GM18499 (cell line): ENCODE results near the gene SPATA31C1.
"Not testable (repeated sequence)": the region's sequence is repeated elsewhere in the genome, so short reads cannot be mapped to it uniquely, and the experiment has no call there.

Experiments
- ATAC-seq: cut with Tn5 transposase; IDR thresholded peaks from one replicate; pipeline ENCODE4 v1.9.1; 2021; ENCODE audit warnings: moderate number of reproducible peaks; ENCODE audit not compliant: insufficient read depth, unreplicated experiment

SPATA31C1 gene

DNA sequence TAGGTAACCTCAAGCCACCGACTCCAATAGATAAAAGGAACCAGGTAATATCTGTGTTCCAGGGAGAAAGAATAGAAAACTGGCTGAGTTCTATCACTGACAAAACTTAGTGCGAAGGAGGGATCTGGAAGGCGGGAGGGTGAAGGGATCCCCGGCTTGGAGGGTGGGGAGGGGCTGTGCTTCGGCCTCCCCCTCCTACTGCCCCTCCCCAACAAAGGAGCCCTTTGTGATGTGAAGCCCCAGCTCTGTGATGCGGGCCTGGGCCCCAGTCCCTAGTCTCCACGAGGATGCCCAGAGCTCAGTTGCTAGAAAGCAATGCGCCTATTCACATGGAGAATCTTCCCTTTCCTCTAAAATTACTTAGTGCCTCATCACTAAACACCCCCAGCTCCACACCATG lies at the start of gene SPATA31C1:
Gene SPATA31C1, plus strand, starts transcription at position 301 of the 400 bp plus-strand sequence.
- ATAC-seq, result not testable (repeated sequence)

GRCh38 chr9:87868175-87868574 lies 49.6 kb upstream of the SPATA31C1 start:
- no peak for ATAC-seq

- ATAC-seq, result no peak
Observed at GRCh38 chr9:87868635-87869034, 49.1 kb upstream of the SPATA31C1 start.

DNA sequence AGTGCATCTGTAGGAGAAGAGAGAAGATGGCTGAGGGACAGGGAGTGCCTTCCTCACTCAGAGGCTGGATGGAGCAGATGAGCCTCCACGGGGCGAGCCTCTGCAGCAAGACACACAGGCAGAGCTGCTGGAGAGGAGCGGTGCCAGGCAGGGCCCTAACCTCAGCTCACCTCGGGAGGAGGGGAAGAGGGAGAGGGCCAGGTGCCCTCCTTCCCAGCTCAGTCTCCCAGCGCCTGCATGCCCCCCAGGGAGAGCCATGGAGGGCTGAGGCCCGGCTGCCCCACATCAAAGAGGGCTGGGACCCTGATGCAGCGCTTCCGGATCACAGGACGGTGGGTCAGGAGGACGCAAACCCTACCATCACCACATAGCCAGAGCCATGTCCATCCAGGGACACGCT lies 48.7 kb upstream of the SPATA31C1 start:
- ATAC-seq, result no peak

- ATAC-seq, result no peak
Observed at GRCh38 chr9:87871425-87872078, 46.2 kb upstream of the SPATA31C1 start.

DNA sequence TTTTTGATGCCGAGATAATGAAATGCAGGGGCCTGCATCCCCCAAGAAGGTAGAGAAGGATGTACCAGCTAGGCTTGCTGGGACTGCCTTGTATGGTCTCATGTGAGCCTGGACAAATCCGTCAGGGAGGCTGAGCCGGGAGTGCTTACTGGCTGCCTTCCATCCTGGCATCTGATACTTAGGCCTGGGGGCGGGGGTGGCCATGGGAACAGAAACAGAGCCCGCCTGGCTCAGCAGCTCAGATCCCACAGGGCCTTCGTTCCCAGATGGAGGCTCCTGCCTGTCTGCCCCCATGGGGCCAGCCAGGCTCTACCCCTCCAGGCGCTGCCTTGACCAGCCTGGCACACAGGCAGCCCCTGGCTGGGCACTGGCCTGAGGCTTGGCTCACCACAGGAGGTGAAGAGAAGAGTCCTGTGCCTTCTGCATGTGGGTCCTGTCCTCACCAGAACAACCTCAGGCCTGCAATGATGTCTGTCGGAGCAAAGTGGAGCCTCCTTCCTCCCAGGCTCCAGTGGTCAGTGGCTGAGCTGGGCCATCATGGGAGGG lies 45.6 kb upstream of the SPATA31C1 start:
- no peak for ATAC-seq

DNA sequence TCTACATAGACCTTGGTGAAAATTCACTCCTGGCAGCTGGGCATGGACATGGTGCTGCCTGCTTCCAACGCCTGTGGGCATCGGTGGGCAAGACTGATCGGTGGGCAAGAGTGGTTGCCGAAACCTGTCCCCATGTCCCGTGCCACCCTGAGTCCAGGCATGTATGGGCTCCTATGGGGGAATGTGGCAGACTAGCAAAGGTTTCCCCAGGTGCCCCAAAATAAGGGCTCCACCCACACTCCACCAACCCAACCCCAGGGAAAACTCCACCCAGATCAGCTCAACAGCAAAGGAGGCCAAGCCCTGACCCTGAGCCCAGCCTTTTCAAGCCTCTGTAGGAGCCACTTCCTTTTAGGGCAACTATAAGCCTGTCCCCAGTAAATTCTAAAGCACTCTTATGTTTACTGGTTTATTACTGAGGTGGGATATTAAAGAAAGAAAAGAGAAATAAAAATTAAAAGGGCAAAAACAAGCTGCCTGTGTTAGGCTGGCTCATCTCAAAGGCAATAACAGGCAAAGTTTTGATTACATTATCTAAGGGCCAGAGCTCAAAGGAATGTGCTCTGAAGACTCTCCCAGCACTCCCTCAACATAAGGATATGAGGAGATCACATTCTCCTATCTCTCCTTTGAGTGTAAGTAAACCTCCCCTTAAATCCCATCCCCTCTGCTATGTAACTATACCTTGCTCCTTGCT lies 44.0 kb upstream of the SPATA31C1 start:
- ATAC-seq, result no peak

DNA sequence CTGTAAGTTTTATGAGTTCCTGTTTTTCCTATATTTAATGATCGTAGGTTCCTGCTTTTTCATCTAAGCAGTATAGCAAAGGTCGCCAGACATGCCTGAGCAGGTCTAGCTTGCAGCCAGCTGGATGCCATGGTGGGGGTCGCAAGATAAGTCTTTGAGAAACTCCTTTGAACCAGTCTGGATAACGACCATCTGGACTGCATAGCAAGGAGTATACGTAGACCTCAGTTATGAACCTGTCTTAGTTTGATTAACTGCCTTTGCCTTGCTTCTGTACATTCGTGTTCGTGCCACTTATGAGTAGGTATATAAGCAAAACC lies 43.5 kb upstream of the SPATA31C1 start:
- ATAC-seq, result no peak

- no peak for ATAC-seq
Observed at GRCh38 chr9:87875060-87875459, 42.7 kb upstream of the SPATA31C1 start.

DNA sequence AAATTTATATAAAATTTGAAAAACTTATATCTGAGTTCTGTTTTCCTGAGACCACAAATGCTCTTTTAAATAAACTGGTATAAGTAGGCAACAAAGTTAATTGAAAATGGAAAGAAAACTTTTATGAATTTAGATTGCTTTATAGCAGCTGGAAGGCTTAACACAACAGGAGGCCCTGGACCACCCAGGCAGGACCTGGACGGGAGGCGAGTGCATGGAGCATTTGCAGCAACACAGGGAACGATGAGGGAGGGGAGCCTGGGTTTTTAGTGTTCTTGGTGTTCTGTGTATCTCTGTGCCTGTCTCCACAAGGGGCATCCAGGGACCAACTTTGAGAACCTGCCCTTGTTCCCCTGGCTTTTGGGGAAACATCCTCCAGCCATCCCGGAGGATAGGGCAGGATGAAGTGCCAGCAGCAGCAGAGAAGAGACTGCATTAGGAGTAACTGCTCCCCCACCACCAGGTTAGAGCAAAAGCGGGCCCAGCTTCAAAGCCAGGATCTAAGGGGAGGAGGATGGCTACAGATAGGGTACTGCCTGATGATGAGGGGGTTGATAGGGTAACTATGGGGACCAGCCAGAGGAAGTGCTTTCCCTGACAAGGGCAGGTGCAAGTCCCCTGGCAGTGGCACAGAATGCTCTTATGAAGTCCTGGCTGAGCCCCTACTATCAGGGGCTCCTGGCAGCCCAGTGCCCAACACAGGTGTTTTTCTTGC lies 41.8 kb upstream of the SPATA31C1 start:
- no peak for ATAC-seq

DNA sequence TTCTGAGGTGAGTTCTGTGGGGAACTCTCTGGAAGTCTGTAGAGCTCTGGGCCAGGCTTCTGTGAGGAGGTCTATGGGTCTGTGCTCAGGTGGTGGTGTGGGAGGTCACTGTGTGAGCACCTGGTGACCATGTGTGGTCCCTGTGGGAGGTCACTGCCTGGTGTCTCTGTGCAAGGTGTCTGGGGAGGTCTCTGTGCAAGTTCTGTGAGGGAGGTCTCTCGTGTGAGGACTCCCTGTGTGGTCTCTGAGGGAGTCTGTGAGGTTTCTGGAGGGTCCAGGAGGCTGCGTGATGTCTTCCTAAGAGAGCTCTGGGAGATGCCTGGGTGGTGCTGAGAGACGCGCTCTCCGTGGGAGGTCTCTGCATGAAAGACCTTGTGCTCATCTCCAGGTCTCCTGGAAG lies 41.1 kb upstream of the SPATA31C1 start:
- ATAC-seq, result no peak

GRCh38 chr9:87878989-87879511 lies 38.7 kb upstream of the SPATA31C1 start:
- no peak for ATAC-seq

DNA sequence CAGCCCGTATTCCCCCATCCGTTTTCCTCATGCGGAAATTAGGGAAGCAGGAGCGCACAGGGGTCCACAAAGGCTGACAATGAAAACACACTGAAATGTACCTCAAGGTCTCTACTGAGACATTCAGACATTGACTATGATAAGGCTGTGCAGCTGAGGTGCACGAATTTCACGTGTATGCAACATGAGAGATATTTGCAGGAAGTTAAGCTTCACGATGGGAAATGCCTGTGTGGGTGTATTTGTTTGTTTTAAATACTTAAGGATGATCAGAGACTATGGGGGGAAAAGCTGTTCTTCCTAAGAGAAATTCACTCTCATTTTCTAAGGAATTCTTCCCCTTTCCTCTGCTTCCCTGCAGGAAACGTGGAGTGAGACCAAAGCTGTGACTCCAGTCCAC lies 37.6 kb upstream of the SPATA31C1 start:
- no peak for ATAC-seq

GRCh38 chr9:87880683-87881082 lies 37.1 kb upstream of the SPATA31C1 start:
- ATAC-seq, result no peak

- no peak for ATAC-seq
Observed at GRCh38 chr9:87882627-87883026, 35.1 kb upstream of the SPATA31C1 start, which contains the start of gene SPATA31E1. SPATA31E1 (plus strand) TSS chr9:87882877; CDS start chr9:87882892, 15 bp downstream.

DNA sequence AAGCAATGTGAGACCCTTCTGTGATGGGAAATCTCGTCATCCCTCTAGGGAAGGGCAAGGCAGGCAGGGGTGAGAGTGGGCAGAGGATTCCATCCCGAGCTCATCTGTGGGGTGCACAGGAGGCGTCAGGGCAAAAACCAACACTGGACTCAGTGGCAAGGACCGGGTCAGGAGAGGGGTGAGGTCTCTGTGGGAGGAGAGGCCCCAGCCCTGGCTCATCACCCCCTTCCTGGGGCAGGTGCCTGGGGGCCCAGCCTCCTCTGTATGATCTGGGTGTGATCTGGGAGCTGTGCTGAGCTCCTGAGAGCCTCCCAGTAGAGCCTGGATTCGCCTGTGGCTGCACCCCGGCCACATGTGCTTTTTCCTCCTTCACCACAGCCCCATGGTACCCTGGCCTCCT lies 34.5 kb upstream of the SPATA31C1 start:
- ATAC-seq, result no peak

DNA sequence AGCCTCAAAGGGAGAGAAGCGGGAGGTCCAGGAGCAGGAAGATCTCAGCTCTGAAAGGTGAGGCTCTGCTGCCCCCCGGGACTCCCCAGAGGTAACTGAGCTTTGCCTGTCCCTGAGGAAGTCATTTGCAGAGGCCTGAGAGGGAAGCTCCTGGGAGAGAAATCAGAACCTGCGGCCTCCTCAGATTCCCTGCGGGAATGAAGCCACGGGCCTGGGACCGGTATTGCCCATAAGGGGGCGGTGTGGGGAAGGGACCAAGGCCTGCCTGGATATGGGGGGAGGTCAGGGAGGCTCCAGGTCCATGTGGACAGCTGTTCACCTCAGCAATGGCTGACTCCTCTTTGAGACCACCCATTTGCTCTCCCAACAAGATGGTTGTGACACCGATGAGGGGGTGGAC lies 33.8 kb upstream of the SPATA31C1 start:
- no peak for ATAC-seq

DNA sequence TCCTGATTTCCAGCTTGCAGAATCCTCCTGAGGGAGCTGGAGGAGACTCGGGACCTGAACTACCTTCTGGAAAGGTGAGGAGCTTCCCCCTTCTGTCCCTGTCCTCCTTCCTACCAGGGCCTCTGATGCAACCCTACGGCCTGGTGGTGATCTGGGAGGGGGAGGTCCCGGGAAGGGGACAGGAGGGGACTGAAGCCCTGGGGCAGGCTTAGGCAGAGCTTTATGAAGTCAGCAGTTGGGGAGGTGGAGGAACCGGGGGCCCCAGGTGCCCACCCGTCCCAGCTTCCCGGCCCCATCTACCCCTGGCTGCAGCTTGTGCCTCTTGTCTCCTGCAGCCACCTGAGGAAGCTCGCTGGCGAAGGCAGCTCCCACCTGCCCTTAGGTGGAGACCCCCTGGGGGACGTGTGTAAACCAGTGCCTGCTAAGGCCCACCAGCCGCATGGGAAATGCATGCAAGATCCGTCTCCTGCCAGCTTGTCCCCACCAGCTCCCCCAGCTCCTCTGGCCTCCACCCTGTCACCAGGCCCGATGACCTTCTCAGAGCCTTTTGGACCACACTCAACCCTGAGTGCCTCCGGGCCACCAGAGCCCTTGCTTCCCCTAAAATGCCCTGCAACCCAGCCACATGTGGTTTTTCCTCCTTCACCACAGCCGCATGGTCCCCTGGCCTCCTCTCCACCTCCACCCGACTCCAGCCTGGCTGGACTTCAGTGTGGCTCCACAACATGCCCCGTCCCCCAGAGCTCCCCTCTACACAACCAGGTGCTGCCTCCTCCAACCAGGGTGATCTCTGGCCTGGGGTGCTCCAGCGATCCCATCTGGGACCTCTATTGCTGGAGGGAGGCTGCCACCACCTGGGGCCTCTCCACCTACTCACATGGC lies 32.9 kb upstream of the SPATA31C1 start:
- no peak for ATAC-seq

DNA sequence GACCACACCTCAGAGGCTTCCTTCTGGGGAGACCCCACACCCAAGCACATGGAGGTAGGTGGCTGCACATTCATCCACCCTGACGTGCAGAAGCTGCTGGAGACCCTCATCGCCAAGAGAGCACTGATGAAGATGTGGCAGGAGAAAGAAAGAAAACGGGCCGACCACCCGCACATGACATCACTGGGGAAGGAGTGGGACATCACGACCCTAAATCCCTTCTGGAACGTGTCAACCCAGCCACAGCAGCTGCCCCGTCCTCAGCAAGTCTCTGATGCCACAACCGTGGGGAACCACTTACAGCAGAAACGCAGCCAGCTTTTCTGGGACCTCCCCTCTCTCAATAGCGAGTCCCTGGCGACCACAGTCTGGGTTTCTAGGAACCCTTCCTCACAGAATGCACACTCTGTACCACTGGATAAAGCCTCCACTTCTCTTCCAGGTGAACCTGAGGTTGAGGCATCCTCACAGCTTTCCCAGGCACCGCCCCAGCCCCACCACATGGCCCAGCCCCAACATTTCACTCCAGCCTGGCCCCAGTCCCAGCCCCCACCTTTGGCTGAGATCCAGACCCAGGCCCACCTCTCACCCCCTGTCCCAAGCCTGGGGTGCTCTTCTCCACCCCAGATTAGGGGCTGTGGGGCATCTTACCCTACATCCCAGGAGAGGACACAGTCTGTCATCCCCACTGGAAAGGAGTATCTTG lies 32.1 kb upstream of the SPATA31C1 start:
- ATAC-seq, result no peak
